Neuronal stem cell (in vitro differentiated cells): ENCODE results near the gene TTC32.
"Not testable (repeated sequence)": the region's sequence is repeated elsewhere in the genome, so short reads cannot be mapped to it uniquely, and the experiment has no call there.

Source experiments
- DNase-seq: peaks from one replicate; pipeline ENCODE4 v3.0.0-alpha.2; 2013; ENCODE audit warnings: low spot score
- H2AFZ ChIP-seq: one replicate; pipeline ENCODE4 v1.6.1; 2013; ENCODE audit warnings: mild to moderate bottlenecking, low read length, inconsistent platforms
- H2AK5ac ChIP-seq: 2 replicates; pipeline ENCODE4 v1.6.1; 2013; ENCODE audit warnings: low read depth, mild to moderate bottlenecking, inconsistent platforms, low read length, moderate library complexity, mixed read lengths
- H2BK120ac ChIP-seq: 2 replicates; pipeline ENCODE4 v1.6.1; 2013; ENCODE audit warnings: low read depth, mild to moderate bottlenecking, inconsistent platforms, low read length, moderate library complexity, mixed read lengths
- H2BK12ac ChIP-seq: one replicate; pipeline ENCODE4 v1.6.1; 2013; ENCODE audit warnings: low read length, inconsistent platforms
- H2BK15ac ChIP-seq: 2 replicates; pipeline ENCODE4 v1.6.1; 2013; ENCODE audit warnings: mild to moderate bottlenecking, low read length, inconsistent platforms, mixed read lengths
- H2BK5ac ChIP-seq: one replicate; pipeline ENCODE4 v1.6.1; 2013; ENCODE audit warnings: inconsistent platforms, mild to moderate bottlenecking, low read length, moderate library complexity
- H3K14ac ChIP-seq: one replicate; pipeline ENCODE4 v1.6.1; 2013; ENCODE audit warnings: low read length, inconsistent platforms
- H3K18ac ChIP-seq: 2 replicates; pipeline ENCODE4 v1.6.1; 2013; ENCODE audit warnings: low read length, inconsistent platforms
- H3K23ac ChIP-seq: 2 replicates; pipeline ENCODE4 v1.6.1; 2013; ENCODE audit warnings: low read depth, mild to moderate bottlenecking, mixed read lengths, low read length, inconsistent platforms; ENCODE audit not compliant: poor library complexity
- H3K27ac ChIP-seq: replicated peaks from 3 replicates; pipeline ENCODE4 v1.5.1; 2013; ENCODE audit warnings: low read length, inconsistent platforms
- H3K27me3 ChIP-seq, 3 experiments: 2 replicates each; pipeline ENCODE4 v1.6.1; 2013; ENCODE audit warnings: low read length in 3 of 3, mild to moderate bottlenecking in 2 of 3, inconsistent platforms in 1 of 3, low read depth in 1 of 3, mixed read lengths in 1 of 3, moderate library complexity in 1 of 3; ENCODE audit not compliant: control insufficient read depth in 3 of 3, insufficient read depth in 3 of 3
- H3K36me3 ChIP-seq, 2 donors: replicated peaks in 1 of 2; 2 replicates each; pipeline ENCODE4 v1.6.1; 2013; ENCODE audit warnings: low read length in 2 of 2; ENCODE audit not compliant: control insufficient read depth in 2 of 2, insufficient read depth in 2 of 2
- H3K4ac ChIP-seq: 2 replicates; pipeline ENCODE4 v1.6.1; 2013; ENCODE audit warnings: inconsistent platforms, mild to moderate bottlenecking, low read length, moderate library complexity
- H3K4me1 ChIP-seq, 2 donors: 1 replicate in 1 of 2; 2 replicates in 1 of 2; pipeline ENCODE4 v1.6.1; 2013; ENCODE audit warnings: low read length in 2 of 2, low read depth in 1 of 2; ENCODE audit not compliant: control insufficient read depth in 2 of 2, insufficient read depth in 1 of 2
- H3K4me2 ChIP-seq: one replicate; pipeline ENCODE4 v1.6.1; 2013; ENCODE audit warnings: mild to moderate bottlenecking, low read length, inconsistent platforms; ENCODE audit not compliant: insufficient read depth, poor library complexity, severe bottlenecking
- H3K4me3 ChIP-seq, 2 donors: 2 replicates each; pipeline ENCODE4 v1.5.1; 2013; ENCODE audit warnings: low read length in 2 of 2, mild to moderate bottlenecking in 2 of 2, inconsistent platforms in 1 of 2, moderate library complexity in 1 of 2
- H3K79me1 ChIP-seq: one replicate; pipeline ENCODE4 v1.6.1; 2013; ENCODE audit warnings: low read depth, mild to moderate bottlenecking, inconsistent platforms, low read length, moderate library complexity
- H3K9ac ChIP-seq: one replicate; pipeline ENCODE4 v1.6.1; 2013; ENCODE audit warnings: mild to moderate bottlenecking, low read depth, low read length, inconsistent platforms; ENCODE audit not compliant: poor library complexity
- H3K9me3 ChIP-seq, 2 donors: replicated peaks in 1 of 2; 2 replicates each; pipeline versions ENCODE3 to v1.6.1; 2013; ENCODE audit warnings: low read length in 2 of 2, mild to moderate bottlenecking in 2 of 2, inconsistent platforms in 1 of 2, low read depth in 1 of 2, mixed read lengths in 1 of 2, moderate library complexity in 1 of 2; ENCODE audit not compliant: control insufficient read depth in 2 of 2, insufficient read depth in 1 of 2
- H4K8ac ChIP-seq: one replicate; pipeline ENCODE4 v1.6.1; 2013; ENCODE audit warnings: low read depth, mild to moderate bottlenecking, inconsistent platforms, low read length, moderate library complexity
- H4K91ac ChIP-seq: one replicate; pipeline ENCODE4 v1.6.1; 2013; ENCODE audit warnings: low read length, low read depth, mild to moderate bottlenecking, inconsistent platforms; ENCODE audit not compliant: poor library complexity
- WGBS, 2 donors: extraction: QIAGEN DNeasy Blood & Tissue Kit; methylation state at CpG; one replicate each; pipeline ENCODE4 v1.1.7; 2013; ENCODE audit warnings: missing lambda C conversion rate in 2 of 2, mixed read lengths in 1 of 2; ENCODE audit not compliant: insufficient read length in 2 of 2, insufficient replicate concordance in 1 of 2; ENCODE audit errors: extremely low coverage in 2 of 2; 5-methylcytosine and 5-hydroxymethylcytosine counted together

TTC32 gene

DNA sequence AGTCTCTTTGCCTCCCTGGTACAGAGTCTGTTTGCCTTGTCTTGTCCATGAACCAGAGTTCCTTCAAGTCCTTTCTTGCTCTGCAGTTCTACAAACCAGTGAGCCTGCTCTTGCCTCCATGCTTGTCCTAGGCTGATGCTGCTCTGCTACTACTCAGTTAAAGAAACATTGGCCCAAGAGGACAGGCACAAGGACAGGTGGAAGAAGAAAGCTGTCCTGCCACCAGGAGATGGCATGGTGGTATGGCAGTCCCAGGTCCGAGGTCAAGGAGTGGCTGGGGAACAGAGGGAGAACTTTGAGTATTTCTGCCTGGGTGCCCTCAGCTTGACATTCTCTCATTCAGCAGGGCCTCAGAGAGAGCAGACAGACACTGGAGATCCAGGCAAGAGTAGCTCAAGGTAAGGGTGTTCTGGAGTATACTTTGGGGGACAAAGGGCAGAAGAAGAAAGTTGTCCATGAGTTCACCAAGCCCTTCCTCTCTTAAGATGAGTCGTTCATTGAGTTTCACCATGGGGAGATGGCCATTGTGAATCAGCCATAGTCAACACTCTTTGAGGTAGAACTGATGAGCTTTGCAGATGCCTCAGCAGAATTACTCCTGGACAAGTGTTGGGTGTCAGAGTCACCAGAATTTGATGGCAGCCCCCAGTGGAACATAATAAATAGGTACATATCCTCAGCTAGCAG is 20.4 kb downstream of the TTC32 start:
- Histone ChIP-seq H2BK5ac (no peak overlapping the region), H3K4me1 (no peaks in the 10 kb centered on the region), H2BK15ac (no peak overlapping the region), H3K79me1 (no peaks in the 10 kb centered on the region), H2BK120ac (no peak overlapping the region), H3K14ac (no peak overlapping the region), H3K27ac (no peak overlapping the region), H3K18ac (no peak overlapping the region), H4K91ac (no peak overlapping the region), H3K23ac (no peak overlapping the region), H3K27me3 (no peaks in the 10 kb centered on the region), H2AK5ac (no peak overlapping the region), H2AFZ (no peak overlapping the region), H3K36me3 (no peaks in the 10 kb centered on the region), H3K4ac (no peak overlapping the region), H3K4me2 (no peak overlapping the region), H2BK12ac (no peak overlapping the region), H3K4me3 (no peak overlapping the region), H3K9me3 (no peaks in the 10 kb centered on the region), H3K9ac (no peak overlapping the region), H4K8ac (no peak overlapping the region)
- no CpG with 5 or more reads among the region's 2 CpGs for WGBS, 2 donors
- no peak for DNase-seq

DNA sequence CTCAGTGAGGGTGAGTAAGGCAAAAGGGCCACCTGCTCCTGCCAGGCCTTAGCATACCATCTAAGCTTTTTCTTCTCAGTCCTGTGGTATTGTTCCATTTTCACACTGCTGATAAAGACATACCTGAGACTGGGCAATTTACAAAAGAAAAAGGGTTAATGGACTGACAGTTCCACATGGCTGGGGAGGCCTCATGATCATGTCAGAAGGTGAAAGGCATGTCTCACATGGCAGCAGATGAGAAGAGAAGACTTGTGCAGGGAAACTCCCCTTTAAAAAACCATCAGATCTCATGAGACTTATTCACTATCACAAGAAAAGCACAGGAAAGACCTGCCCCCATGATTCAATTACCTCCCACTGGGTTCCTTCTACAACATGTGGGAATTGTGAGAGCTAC is 21.6 kb downstream of the TTC32 start:
- H3K9ac ChIP-seq: peak overlapping the region; percentile 38
- H2BK12ac ChIP-seq, H3K4me3 ChIP-seq, H4K8ac ChIP-seq, H2BK15ac ChIP-seq, H3K23ac ChIP-seq, H2AFZ ChIP-seq, H3K27me3 ChIP-seq, H3K36me3 ChIP-seq, H3K79me1 ChIP-seq, H4K91ac ChIP-seq, H3K4me1 ChIP-seq, H3K4ac ChIP-seq, DNase-seq, H2BK120ac ChIP-seq, H3K4me2 ChIP-seq, H3K9me3 ChIP-seq, H3K14ac ChIP-seq, H2AK5ac ChIP-seq, H2BK5ac ChIP-seq, H3K27ac ChIP-seq, H3K18ac ChIP-seq: not testable (repeated sequence)

DNA sequence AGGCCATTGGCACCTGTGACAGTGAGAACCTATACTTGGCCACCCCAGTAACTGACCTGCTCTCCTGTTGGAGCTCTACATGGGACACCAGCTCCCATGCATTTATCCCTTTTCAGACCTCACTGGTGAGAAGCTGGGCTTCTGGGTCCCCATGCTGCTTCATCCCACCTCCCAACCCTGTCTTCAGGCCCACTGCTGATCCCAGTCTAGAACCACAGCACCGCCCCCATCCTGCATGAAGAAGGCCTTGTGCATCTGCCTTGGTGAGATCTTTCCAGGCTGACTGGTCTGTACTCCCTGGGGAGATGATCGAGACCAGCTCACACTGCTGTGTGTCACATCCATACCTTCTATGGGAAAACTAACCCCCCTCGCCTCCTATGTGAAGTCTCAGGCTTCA is 22.7 kb downstream of the TTC32 start:
- H3K9ac ChIP-seq: no peak overlapping the region
- no peak for DNase-seq
- no CpG with 5 or more reads among the region's 3 CpGs for WGBS, 2 donors

DNA sequence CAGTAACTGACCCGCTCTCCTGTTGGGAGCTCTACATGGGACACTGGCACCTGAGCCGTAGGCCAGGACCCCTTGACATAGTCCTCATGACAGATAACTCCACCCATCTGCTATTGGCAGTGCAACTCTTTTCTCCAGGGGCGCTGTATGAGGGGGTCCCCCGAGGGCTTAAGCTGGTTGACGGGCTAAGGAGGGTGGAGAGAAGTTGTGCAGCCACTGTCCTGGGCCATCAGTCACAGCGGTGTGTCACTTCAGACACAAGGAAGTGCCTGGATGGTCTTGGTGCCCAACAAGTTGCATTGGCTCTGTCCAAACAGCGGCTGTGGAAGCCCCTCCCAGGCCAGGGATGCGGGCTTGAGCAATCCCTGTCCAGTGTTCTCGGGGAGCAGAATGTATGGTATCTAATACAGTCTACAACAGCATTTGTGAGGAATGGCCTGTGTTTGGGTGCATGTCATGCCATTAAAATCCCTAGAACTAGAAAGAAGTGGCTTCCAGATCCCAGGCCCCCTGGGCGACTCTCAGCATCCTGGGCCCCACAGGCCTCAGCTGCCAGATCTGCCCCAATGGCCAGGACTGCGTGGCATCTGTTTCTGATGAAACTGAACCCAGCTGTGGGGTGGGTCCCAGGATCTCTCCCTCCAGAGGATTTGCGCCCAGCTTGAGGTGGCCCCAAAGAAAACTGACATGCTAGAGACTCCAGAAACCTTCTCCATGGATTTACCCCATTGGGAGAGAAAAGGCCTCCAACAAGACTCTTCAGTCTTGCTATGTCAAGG is 23.3 kb downstream of the TTC32 start:
- Histone ChIP-seq H4K8ac (no peak overlapping the region), H3K4me2 (no peak overlapping the region), H3K4me3 (no peak overlapping the region), H3K79me1 (no peaks in the 10 kb centered on the region), H2AFZ (no peak overlapping the region), H3K4me1 (no peaks in the 10 kb centered on the region), H3K9ac (no peak overlapping the region), H3K23ac (no peak overlapping the region), H2BK120ac (no peak overlapping the region), H3K4ac (no peak overlapping the region), H3K27me3 (no peaks in the 10 kb centered on the region), H2BK5ac (no peak overlapping the region), H3K9me3 (no peaks in the 10 kb centered on the region), H3K14ac (no peak overlapping the region), H2BK15ac (no peak overlapping the region), H3K27ac (no peak overlapping the region), H2AK5ac (peak overlapping the region; percentile 5), H3K36me3 (no peaks in the 10 kb centered on the region), H3K18ac (no peak overlapping the region), H2BK12ac (no peak overlapping the region), H4K91ac (no peak overlapping the region)
- WGBS, 2 donors: no CpG with 5 or more reads among the region's 12 CpGs
- DNase-seq: no peak

More for the DNA sequence above, 22.7 kb downstream of the TTC32 start:
- Histone ChIP-seq H3K36me3 (no peaks in the 10 kb centered on the region), H3K23ac (no peak overlapping the region), H3K27me3 (no peaks in the 10 kb centered on the region), H2BK5ac (no peak overlapping the region), H2BK15ac (no peak overlapping the region), H2AK5ac (peak overlapping the region; percentile 40), H3K4ac (no peak overlapping the region), H4K91ac (no peak overlapping the region), H3K4me2 (no peak overlapping the region), H3K9me3 (no peaks in the 10 kb centered on the region), H4K8ac (no peak overlapping the region), H3K4me3 (no peak overlapping the region), H2BK12ac (no peak overlapping the region), H3K18ac (no peak overlapping the region), H3K79me1 (no peaks in the 10 kb centered on the region), H3K4me1 (no peaks in the 10 kb centered on the region), H3K27ac (no peak overlapping the region), H3K14ac (no peak overlapping the region), H2AFZ (no peak overlapping the region), H2BK120ac (no peak overlapping the region)
